HG03460 (cell line): ENCODE results near the gene ZNF235.
A peak's percentile ranks its signal among the peaks of the same experiment; 100 is the strongest.
"Not testable (repeated sequence)": the region's sequence is repeated elsewhere in the genome, so short reads cannot be mapped to it uniquely, and the experiment has no call there.

Experiments
- ATAC-seq: cut with Tn5 transposase; IDR thresholded peaks from one replicate; pipeline ENCODE4 v1.9.1; 2021; ENCODE audit not compliant: unreplicated experiment

The ZNF235 gene

GRCh38 chr19:44304659-44305193 lies at the start of gene ZNF235:
TSS of gene ZNF235 (minus strand) at chr19:44305025. CDS start at chr19:44303404, 1,621 bp downstream.
- ATAC-seq, result peak; percentile 93

GRCh38 chr19:44346556-44346955 lies 41.7 kb upstream of the ZNF235 start:
- ATAC-seq, result no peak

- no peak for ATAC-seq
These were observed 41.1 kb upstream of the ZNF235 start for GRCh38 chr19:44345959-44346358.

- no peak for ATAC-seq
These were observed 39.4 kb upstream of the ZNF235 start for GRCh38 chr19:44344255-44344654.

GRCh38 chr19:44341794-44342193 lies 37.0 kb upstream of the ZNF235 start:
- no peak for ATAC-seq

GRCh38 chr19:44334639-44335038 lies 29.8 kb upstream of the ZNF235 start:
- not testable (repeated sequence) for ATAC-seq

GRCh38 chr19:44332145-44332544 lies 27.3 kb upstream of the ZNF235 start:
- no peak for ATAC-seq

- no peak for ATAC-seq
These were observed 11.1 kb upstream of the ZNF235 start for GRCh38 chr19:44315883-44316282.

GRCh38 chr19:44313231-44313630 lies 8.4 kb upstream of the ZNF235 start:
- no peak for ATAC-seq

GRCh38 chr19:44308011-44308410 lies 3.2 kb upstream of the ZNF235 start:
- no peak for ATAC-seq

- no peak for ATAC-seq
These were observed 1.5 kb upstream of the ZNF235 start for GRCh38 chr19:44306283-44306682.

- ATAC-seq, result no peak
These were observed 632 bp upstream of the ZNF235 start for GRCh38 chr19:44305457-44305856.

- ATAC-seq, result no peak
These were observed 753 bp downstream of the ZNF235 start for GRCh38 chr19:44303976-44304568.

GRCh38 chr19:44303320-44303719 lies 1.5 kb downstream of the ZNF235 start:
- no peak for ATAC-seq

- ATAC-seq, result no peak
These were observed 19.9 kb downstream of the ZNF235 start for GRCh38 chr19:44284968-44285367.

GRCh38 chr19:44282846-44283245 lies 22.0 kb downstream of the ZNF235 start:
- ATAC-seq, result no peak

GRCh38 chr19:44280916-44281315 lies 23.9 kb downstream of the ZNF235 start:
- no peak for ATAC-seq

- ATAC-seq, result no peak
These were observed 26.6 kb downstream of the ZNF235 start for GRCh38 chr19:44278181-44278690.

- no peak for ATAC-seq
These were observed 27.5 kb downstream of the ZNF235 start for GRCh38 chr19:44277331-44277730.

GRCh38 chr19:44260695-44261446 lies 44.0 kb downstream of the ZNF235 start:
- no peak for ATAC-seq

GRCh38 chr19:44260343-44260681 lies 44.5 kb downstream of the ZNF235 start:
- no peak for ATAC-seq

GRCh38 chr19:44258835-44259413 lies 45.9 kb downstream of the ZNF235 start:
- no peak for ATAC-seq
